Measurements from ENCODE around the gene MAPK8.

MAPK8 gene

GRCh38 chr10:48414160-48414559, 107.7 kb downstream of the MAPK8 start:
- H3K9me3 ChIP-seq (ENCODE audit: control insufficient read depth, low read length): no peaks in the 10 kb centered on the region
- no peak overlapping the region for H3K9ac ChIP-seq
- H3K27me3 ChIP-seq (ENCODE audit: control insufficient read depth, insufficient read depth, low read length): no peaks in the 10 kb centered on the region
- peaks cover 8% of the 10 kb centered on the region for H3K79me2 ChIP-seq
- TF ChIP-seq CTCF (IDR thresholded peaks at IDR 0.05): no peak
- peaks cover 10% of the 10 kb centered on the region for H3K4me1 ChIP-seq
- no peak overlapping the region for H3K4me2 ChIP-seq (ENCODE audit: low read length)
- H3K36me3 ChIP-seq (ENCODE audit: control insufficient read depth, insufficient read depth, low read length): no peaks in the 10 kb centered on the region
- H2AFZ ChIP-seq: no peak overlapping the region
- no peak overlapping the region for H3K4me3 ChIP-seq (ENCODE audit: low read depth, low read length)
- H3K27ac ChIP-seq: no peak overlapping the region

- H3K36me3 ChIP-seq (ENCODE audit: control insufficient read depth, insufficient read depth, low read length): no peaks in the 10 kb centered on the region
Observed at GRCh38 chr10:48414778-48415177, 108.3 kb downstream of the MAPK8 start.

GRCh38 chr10:48416584-48417232, 110.2 kb downstream of the MAPK8 start:
- peak; percentile 49 for TF ChIP-seq CTCF (IDR thresholded peaks at IDR 0.05)

More at GRCh38 chr10:48414778-48415177, 108.3 kb downstream of the MAPK8 start:
- H3K27me3 ChIP-seq (ENCODE audit: control insufficient read depth, insufficient read depth, low read length): no peaks in the 10 kb centered on the region
- peaks cover 10% of the 10 kb centered on the region for H3K4me1 ChIP-seq
- H3K79me2 ChIP-seq: peaks cover 8% of the 10 kb centered on the region
- H2AFZ ChIP-seq: no peak overlapping the region
- no peak overlapping the region for H3K9ac ChIP-seq
- H3K27ac ChIP-seq: no peak overlapping the region
- H3K9me3 ChIP-seq (ENCODE audit: control insufficient read depth, low read length): no peaks in the 10 kb centered on the region
- H3K4me2 ChIP-seq (ENCODE audit: low read length): no peak overlapping the region
- H3K4me3 ChIP-seq (ENCODE audit: low read depth, low read length): no peak overlapping the region
- TF ChIP-seq CTCF (IDR thresholded peaks at IDR 0.05): no peak

GRCh38 chr10:48417374-48417773, 110.9 kb downstream of the MAPK8 start:
- TF ChIP-seq CTCF (IDR thresholded peaks at IDR 0.05): no peak
- Histone ChIP-seq H2AFZ (peak overlapping the region; percentile 54), H3K79me2 (peaks cover 6% of the 10 kb centered on the region), H3K4me3 (ENCODE audit: low read depth, low read length) (no peak overlapping the region), H3K4me2 (ENCODE audit: low read length) (no peak overlapping the region), H3K27ac (peak overlapping the region; percentile 39), H3K27me3 (ENCODE audit: control insufficient read depth, insufficient read depth, low read length) (no peaks in the 10 kb centered on the region), H3K4me1 (peaks cover 10% of the 10 kb centered on the region), H3K36me3 (ENCODE audit: control insufficient read depth, insufficient read depth, low read length) (no peaks in the 10 kb centered on the region), H3K9me3 (ENCODE audit: control insufficient read depth, low read length) (no peaks in the 10 kb centered on the region), H3K9ac (no peak overlapping the region)

More at GRCh38 chr10:48416584-48417232, 110.2 kb downstream of the MAPK8 start:
- Histone ChIP-seq H2AFZ (no peak overlapping the region), H3K9ac (no peak overlapping the region), H3K27ac (peak overlapping the region; percentile 39), H3K4me1 (peaks cover 10% of the 10 kb centered on the region), H3K79me2 (peaks cover 8% of the 10 kb centered on the region), H3K9me3 (ENCODE audit: control insufficient read depth, low read length) (no peaks in the 10 kb centered on the region), H3K4me3 (ENCODE audit: low read depth, low read length) (no peak overlapping the region), H3K4me2 (ENCODE audit: low read length) (no peak overlapping the region), H3K27me3 (ENCODE audit: control insufficient read depth, insufficient read depth, low read length) (no peaks in the 10 kb centered on the region), H3K36me3 (ENCODE audit: control insufficient read depth, insufficient read depth, low read length) (no peaks in the 10 kb centered on the region)

Measured in parathyroid adenoma (tissue), 2 donors.